ENCODE measurements around the gene XRCC4.

Gene XRCC4

DNA sequence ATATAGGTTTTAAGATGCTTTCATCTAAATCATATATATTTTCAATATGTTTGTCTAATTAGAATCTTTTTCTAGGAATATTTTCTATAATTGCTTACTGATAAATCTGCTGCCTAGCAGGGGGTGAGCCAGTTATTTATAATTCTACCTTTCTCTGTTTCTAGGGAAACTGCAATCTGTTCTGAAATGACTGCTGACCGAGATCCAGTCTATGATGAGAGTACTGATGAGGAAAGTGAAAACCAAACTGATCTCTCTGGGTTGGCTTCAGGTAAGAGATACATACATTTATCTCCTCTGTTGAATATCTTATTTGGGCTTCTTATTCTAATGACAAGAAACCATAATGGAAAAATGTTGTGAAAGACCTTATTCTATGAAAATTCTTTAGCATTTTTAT is 127.3 kb downstream of the XRCC4 start:
- TF ChIP-seq, protein P1, sequence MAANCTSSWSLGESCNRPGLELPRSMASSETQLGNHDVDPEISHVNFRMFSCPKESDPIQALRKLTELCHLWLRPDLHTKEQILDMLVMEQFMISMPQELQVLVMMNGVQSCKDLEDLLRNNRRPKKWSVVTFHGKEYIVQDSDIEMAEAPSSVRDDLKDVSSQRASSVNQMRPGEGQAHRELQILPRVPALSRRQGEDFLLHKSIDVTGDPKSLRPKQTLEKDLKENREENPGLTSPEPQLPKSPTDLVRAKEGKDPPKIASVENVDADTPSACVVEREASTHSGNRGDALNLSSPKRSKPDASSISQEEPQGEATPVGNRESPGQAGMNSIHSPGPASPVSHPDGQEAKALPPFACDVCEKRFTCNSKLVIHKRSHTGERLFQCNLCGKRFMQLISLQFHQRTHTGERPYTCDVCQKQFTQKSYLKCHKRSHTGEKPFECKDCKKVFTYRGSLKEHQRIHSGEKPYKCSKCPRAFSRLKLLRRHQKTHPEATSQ (tag by site-specific recombination; IDR thresholded peaks at IDR 0.05): no peak
- TF ChIP-seq ZSCAN16 (tag by site-specific recombination; IDR thresholded peaks at IDR 0.05) (no peak), ZNF266 (tag by site-specific recombination; IDR thresholded peaks at IDR 0.05; ENCODE audit: low read depth) (no peak), ZIC2 (tag by site-specific recombination; IDR thresholded peaks at IDR 0.05) (no peak), YY2 (tag by site-specific recombination; IDR thresholded peaks at IDR 0.05) (no peak)
- TF ChIP-seq, protein P2, sequence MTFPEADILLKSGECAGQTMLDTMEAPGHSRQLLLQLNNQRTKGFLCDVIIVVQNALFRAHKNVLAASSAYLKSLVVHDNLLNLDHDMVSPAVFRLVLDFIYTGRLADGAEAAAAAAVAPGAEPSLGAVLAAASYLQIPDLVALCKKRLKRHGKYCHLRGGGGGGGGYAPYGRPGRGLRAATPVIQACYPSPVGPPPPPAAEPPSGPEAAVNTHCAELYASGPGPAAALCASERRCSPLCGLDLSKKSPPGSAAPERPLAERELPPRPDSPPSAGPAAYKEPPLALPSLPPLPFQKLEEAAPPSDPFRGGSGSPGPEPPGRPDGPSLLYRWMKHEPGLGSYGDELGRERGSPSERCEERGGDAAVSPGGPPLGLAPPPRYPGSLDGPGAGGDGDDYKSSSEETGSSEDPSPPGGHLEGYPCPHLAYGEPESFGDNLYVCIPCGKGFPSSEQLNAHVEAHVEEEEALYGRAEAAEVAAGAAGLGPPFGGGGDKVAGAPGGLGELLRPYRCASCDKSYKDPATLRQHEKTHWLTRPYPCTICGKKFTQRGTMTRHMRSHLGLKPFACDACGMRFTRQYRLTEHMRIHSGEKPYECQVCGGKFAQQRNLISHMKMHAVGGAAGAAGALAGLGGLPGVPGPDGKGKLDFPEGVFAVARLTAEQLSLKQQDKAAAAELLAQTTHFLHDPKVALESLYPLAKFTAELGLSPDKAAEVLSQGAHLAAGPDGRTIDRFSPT (tag by site-specific recombination; IDR thresholded peaks at IDR 0.05): no peak
- TF ChIP-seq, protein P3, sequence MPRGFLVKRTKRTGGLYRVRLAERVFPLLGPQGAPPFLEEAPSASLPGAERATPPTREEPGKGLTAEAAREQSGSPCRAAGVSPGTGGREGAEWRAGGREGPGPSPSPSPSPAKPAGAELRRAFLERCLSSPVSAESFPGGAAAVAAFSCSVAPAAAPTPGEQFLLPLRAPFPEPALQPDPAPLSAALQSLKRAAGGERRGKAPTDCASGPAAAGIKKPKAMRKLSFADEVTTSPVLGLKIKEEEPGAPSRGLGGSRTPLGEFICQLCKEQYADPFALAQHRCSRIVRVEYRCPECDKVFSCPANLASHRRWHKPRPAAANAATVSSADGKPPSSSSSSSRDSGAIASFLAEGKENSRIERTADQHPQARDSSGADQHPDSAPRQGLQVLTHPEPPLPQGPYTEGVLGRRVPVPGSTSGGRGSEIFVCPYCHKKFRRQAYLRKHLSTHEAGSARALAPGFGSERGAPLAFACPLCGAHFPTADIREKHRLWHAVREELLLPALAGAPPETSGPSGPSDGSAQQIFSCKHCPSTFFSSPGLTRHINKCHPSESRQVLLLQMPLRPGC (tag by site-specific recombination; IDR thresholded peaks at IDR 0.05): no peak

DNA sequence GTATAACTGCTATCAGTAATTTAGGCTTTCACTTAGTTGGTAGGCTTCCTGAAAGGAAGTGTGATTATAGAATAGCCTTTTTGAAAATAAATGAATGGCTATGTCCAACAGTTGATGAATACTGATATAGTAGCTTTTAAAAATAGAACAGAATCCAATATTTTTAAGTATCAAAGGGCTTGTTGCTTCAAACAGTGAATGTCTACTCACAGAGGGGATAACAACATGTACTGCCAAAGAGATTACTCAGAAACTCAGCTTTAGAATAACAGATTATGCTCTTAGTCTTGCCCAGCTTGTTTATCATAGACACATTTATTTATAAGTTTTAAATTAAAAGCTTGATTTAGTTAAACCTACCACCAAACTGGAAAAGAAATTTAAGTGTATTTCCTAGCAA is 132.6 kb downstream of the XRCC4 start:
- Histone ChIP-seq H3K4me3 (ENCODE audit: low read depth, low read length) (no peak overlapping the region), H3K4me1 (ENCODE audit: control insufficient read depth, insufficient read depth, low read length) (no peaks in the 10 kb centered on the region), H3K36me3 (ENCODE audit: control insufficient read depth in 2 of 2, insufficient read depth in 1 of 2, low read length in 2 of 2) (no peaks in the 10 kb centered on the region), H3K27ac (ENCODE audit: extremely low read depth, low read depth, low read length) (no peak overlapping the region), H3K9me3 (ENCODE audit: control insufficient read depth, insufficient read depth, low read depth, low read length) (no peaks in the 10 kb centered on the region)
- POLR2A ChIA-PET: no interaction called here
- CTCF ChIA-PET: interaction anchor here (0.7 kb wide), 1 partner anchor 9 kb away, joined by 4 read pairs; no protein-coding TSS in a partner anchor
- TF ChIP-seq ZNF626 (tag by site-specific recombination; IDR thresholded peaks at IDR 0.05): no peak
- TF ChIP-seq ZNF596 (tag by site-specific recombination; IDR thresholded peaks at IDR 0.05): no peak
- no peak for TF ChIP-seq ZNF843 (tag by site-specific recombination; IDR thresholded peaks at IDR 0.05)
- TF ChIP-seq HOXA7 (CRISPR knock-in tag; IDR thresholded peaks at IDR 0.05; ENCODE audit: borderline replicate concordance): no peak
- no peak for TF ChIP-seq ZNF302 (tag by site-specific recombination; IDR thresholded peaks at IDR 0.05; ENCODE audit: low read depth)
- TF ChIP-seq ZNF585B (tag by site-specific recombination; IDR thresholded peaks at IDR 0.05): no peak
- no peak for TF ChIP-seq ZFP41 (tag by site-specific recombination; IDR thresholded peaks at IDR 0.05; ENCODE audit: borderline replicate concordance)
- TF ChIP-seq, protein P4, sequence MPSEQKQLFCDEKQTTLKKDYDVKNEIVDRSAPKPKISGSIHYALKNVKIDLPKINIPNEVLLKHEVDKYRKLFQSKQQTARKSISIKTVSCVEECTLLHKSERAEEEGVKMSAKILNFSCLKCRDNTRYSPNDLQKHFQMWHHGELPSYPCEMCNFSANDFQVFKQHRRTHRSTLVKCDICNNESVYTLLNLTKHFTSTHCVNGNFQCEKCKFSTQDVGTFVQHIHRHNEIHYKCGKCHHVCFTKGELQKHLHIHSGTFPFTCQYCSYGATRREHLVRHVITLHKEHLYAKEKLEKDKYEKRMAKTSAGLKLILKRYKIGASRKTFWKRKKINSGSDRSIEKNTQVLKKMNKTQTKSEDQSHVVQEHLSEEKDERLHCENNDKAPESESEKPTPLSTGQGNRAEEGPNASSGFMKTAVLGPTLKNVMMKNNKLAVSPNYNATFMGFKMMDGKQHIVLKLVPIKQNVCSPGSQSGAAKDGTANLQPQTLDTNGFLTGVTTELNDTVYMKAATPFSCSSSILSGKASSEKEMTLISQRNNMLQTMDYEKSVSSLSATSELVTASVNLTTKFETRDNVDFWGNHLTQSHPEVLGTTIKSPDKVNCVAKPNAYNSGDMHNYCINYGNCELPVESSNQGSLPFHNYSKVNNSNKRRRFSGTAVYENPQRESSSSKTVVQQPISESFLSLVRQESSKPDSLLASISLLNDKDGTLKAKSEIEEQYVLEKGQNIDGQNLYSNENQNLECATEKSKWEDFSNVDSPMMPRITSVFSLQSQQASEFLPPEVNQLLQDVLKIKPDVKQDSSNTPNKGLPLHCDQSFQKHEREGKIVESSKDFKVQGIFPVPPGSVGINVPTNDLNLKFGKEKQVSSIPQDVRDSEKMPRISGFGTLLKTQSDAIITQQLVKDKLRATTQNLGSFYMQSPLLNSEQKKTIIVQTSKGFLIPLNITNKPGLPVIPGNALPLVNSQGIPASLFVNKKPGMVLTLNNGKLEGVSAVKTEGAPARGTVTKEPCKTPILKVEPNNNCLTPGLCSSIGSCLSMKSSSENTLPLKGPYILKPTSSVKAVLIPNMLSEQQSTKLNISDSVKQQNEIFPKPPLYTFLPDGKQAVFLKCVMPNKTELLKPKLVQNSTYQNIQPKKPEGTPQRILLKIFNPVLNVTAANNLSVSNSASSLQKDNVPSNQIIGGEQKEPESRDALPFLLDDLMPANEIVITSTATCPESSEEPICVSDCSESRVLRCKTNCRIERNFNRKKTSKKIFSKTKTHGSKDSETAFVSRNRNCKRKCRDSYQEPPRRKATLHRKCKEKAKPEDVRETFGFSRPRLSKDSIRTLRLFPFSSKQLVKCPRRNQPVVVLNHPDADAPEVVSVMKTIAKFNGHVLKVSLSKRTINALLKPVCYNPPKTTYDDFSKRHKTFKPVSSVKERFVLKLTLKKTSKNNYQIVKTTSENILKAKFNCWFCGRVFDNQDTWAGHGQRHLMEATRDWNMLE (tag by site-specific recombination; conservative IDR thresholded peaks at IDR 0.05; ENCODE audit: low read depth): no peak
- TF ChIP-seq, protein P1 (tag by site-specific recombination; IDR thresholded peaks at IDR 0.05): no peak
- TF ChIP-seq ZNF223 (tag by site-specific recombination; IDR thresholded peaks at IDR 0.05): no peak
- TF ChIP-seq, protein P5, sequence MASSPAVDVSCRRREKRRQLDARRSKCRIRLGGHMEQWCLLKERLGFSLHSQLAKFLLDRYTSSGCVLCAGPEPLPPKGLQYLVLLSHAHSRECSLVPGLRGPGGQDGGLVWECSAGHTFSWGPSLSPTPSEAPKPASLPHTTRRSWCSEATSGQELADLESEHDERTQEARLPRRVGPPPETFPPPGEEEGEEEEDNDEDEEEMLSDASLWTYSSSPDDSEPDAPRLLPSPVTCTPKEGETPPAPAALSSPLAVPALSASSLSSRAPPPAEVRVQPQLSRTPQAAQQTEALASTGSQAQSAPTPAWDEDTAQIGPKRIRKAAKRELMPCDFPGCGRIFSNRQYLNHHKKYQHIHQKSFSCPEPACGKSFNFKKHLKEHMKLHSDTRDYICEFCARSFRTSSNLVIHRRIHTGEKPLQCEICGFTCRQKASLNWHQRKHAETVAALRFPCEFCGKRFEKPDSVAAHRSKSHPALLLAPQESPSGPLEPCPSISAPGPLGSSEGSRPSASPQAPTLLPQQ (tag by site-specific recombination; IDR thresholded peaks at IDR 0.05): no peak
- TF ChIP-seq, protein P6, sequence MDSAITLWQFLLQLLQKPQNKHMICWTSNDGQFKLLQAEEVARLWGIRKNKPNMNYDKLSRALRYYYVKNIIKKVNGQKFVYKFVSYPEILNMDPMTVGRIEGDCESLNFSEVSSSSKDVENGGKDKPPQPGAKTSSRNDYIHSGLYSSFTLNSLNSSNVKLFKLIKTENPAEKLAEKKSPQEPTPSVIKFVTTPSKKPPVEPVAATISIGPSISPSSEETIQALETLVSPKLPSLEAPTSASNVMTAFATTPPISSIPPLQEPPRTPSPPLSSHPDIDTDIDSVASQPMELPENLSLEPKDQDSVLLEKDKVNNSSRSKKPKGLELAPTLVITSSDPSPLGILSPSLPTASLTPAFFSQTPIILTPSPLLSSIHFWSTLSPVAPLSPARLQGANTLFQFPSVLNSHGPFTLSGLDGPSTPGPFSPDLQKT (IDR thresholded peaks at IDR 0.05; ENCODE audit: borderline replicate concordance, low read depth, low read length): no peak

More for the DNA sequence above, 127.3 kb downstream of the XRCC4 start:
- no peaks in the 10 kb centered on the region for H3K4me1 ChIP-seq (ENCODE audit: control insufficient read depth, insufficient read depth, low read length)
- H3K36me3 ChIP-seq (ENCODE audit: control insufficient read depth in 2 of 2, insufficient read depth in 1 of 2, low read length in 2 of 2): peaks cover 0 to 3% of the 10 kb centered on the region in 2 experiments; a peak in 1 of 3 replicates
- no peak overlapping the region for H3K4me3 ChIP-seq (ENCODE audit: low read depth, low read length)
- ChIA-PET POLR2A (no interaction called here), CTCF (no interaction called here)
- H3K27ac ChIP-seq (ENCODE audit: extremely low read depth, low read depth, low read length): no peak overlapping the region
- no peaks in the 10 kb centered on the region for H3K9me3 ChIP-seq (ENCODE audit: control insufficient read depth, insufficient read depth, low read depth, low read length)
